T-helper 2 cell (primary cell): ENCODE results near the gene APOM.
A peak's percentile ranks its signal among the peaks of the same experiment; 100 is the strongest.

Source experiments
- DNase-seq, 5 experiments: peaks; one replicate each; pipeline versions ENCODE4 v3.0.0 to v3.0.0-alpha.2; 2012 to 2022

Gene APOM

DNA sequence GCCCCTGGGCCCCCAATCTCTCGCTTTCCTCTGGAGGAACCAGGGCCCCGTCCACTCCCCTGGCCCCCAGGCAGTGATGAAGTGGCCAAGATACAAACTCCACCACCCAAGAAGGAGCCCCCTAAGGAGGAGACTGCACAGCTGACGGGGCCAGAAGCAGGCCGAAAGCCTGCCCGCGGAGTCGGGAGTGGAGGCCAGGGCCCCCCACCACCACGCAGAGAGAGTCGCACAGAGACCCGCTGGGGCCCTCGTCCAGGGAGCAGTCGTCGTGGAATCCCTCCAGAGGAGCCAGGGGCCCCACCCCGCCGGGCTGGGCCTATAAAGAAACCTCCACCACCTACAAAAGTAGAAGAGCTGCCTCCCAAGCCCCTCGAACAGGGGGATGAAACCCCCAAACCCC, 24.5 kb upstream of the APOM start:
- no peak for DNase-seq

DNA sequence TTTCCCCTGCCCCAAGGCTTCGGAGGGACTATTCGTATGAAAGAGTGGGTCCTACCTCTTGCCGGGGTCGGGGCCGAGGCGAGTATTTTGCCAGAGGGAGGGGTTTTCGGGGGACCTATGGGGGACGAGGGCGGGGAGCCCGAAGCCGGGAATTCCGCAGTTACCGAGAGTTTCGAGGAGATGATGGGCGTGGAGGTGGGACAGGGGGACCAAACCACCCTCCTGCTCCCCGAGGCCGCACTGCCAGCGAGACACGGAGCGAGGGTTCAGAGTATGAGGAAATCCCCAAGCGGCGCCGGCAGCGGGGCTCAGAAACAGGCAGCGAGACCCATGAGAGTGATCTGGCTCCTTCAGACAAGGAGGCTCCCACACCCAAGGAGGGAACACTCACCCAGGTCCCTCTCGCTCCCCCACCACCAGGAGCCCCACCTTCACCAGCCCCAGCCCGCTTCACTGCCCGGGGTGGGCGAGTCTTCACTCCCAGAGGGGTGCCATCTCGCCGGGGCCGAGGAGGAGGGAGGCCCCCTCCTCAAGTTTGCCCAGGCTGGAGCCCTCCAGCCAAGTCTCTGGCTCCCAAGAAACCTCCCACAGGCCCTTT, 23.9 kb upstream of the APOM start:
- DNase-seq, result no peak

DNA sequence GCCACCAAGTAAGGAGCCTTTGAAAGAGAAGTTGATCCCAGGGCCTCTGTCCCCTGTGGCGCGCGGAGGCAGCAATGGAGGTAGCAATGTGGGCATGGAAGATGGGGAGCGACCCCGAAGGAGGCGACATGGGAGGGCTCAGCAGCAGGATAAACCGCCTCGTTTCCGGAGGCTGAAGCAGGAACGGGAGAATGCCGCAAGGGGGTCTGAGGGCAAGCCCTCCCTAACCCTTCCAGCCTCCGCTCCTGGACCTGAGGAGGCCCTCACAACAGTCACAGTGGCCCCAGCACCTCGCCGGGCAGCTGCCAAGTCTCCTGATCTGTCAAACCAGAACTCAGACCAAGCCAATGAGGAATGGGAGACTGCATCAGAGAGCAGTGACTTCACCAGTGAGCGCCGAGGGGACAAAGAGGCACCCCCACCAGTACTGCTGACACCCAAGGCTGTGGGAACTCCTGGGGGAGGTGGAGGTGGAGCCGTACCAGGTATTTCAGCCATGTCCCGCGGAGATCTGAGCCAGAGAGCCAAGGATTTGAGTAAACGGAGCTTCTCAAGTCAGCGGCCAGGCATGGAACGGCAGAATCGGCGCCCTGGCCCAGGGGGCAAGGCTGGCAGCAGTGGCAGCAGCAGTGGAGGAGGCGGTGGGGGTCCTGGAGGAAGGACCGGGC, 23.3 kb upstream of the APOM start:
- DNase-seq, result no peak

DNA sequence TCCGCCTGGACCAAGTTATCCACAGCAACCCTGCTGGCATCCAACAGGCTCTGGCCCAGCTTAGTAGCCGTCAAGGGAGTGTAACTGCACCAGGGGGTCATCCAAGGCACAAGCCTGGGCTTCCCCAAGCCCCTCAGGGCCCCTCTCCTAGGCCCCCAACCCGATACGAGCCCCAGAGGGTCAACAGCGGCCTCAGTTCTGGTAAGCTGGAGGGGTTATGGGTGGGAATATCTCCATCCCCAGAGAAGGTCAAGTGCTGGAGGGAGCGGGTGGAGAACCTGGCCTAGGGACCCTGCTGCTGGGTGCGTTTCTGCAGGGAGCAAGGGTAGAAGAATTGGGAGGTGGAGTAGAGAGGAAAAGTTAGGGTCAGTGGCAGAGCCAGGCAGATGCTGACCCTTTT, 22.2 kb upstream of the APOM start:
- DNase-seq, result no peak

DNA sequence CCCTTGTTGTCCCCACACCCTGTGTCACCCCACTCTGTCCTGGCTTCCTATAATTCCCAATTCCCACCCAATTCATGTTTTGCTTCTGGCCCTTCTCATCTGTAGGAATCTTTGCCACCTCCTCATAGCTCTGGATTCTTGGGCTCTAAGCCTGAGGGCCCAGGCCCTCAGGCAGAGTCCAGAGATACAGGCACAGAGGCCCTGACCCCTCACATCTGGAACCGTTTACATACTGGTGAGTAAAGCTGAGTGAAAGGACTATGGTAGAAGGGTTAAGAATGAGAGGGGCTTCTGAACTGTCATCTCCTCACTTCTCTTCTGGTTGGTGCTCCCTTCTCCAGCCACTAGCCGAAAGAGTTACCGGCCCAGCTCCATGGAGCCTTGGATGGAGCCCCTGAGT, 21.6 kb upstream of the APOM start:
- no peak for DNase-seq

DNA sequence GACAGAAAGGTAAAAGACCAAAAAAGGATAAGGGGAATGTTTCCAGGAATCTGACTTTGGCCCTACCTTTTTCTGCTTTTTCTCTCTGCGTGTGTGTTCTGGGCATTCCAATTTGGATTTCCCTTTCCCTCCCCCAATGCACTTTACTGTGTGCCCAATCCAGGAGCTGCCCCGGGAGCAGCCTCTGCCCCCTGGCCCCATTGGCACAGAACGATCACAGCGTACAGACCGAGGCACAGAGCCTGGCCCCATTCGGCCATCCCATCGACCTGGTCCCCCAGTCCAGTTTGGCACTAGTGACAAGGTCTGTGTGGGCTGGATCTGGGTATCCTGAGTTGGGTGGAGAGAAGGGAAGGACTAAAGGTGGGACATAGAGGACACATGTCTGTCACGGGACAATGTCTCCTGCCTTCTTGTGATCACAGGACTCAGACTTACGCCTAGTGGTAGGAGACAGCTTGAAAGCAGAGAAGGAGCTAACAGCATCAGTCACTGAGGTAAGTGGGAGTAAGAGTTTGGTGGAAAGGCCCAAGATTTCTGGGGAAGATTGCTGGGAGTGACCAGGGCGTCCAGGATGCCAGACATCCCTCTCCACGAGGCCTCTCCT, 20.6 kb upstream of the APOM start:
- DNase-seq, result no peak

DNA sequence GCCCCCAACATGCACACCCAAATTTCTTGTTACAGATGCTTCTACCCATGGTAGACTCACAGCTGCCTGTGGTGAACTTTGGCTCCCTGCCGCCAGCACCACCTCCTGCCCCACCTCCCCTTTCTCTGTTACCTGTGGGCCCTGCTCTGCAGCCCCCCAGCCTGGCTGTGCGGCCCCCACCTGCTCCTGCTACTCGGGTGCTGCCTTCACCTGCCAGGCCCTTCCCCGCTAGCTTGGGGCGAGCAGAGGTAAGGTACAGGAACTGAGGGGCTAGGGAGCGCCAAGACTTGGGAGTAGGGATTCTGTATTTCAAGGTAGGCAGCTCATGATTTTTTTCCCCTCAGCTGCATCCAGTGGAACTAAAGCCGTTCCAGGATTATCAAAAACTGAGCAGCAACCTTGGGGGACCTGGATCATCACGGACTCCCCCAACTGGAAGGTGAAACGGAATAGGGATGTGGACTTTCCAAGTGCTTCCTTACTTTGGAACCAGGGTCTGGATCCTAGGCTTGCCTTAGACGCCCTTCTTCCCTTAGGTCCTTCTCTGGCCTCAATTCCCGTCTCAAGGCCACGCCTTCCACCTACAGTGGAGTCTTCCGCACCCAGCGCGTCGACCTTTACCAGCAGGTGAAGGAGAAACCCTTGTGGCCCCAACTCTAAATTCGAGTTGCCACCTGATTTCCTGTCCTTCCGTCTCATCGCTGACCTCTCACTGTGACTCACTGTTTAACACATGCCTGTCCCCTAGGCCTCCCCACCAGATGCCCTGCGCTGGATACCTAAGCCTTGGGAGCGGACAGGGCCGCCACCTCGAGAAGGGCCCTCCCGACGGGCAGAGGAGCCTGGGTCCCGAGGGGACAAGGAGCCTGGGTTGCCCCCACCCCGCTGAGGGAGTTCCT, 18.7 kb upstream of the APOM start:
- DNase-seq, result no peak

DNA sequence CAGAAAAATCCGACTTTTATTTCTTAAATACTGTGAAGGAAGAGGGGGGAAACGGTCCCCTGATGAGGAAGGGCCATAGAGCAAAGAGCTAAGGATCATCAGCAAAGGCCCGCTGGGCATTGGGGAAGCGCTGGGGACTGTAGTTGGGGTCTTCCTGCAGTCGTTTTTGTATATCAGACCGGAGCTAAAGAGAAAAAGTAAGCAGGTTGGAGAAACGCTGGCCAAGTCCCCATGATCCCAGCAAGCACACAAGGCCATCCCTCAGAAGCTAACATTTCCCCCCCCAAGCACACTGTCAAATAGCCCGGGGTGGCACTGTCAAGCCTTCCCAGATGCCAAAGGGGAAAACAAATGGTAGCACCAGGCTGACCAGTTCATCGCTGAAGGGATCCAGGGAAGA, 16.7 kb upstream of the APOM start:
- no peak for DNase-seq

DNA sequence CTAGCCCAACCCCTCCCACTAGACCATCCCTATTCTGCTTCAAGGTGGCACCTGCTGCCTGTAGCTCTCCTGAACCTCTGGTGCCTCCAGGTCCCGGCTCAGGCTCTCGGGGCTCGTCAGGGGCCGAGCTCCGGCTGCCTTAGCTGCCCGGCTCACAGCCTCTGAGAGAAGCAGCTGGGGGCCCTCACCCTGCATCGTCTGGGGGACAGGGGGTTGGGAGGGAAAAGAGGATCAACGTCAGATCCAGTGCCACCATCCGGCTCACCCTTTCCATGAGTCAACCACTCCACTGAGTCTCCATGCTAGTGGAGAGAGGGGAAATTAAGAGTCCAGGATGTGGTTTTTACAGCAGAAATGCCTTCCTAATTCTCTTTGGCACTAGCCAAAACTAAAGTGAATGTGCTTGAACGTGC, 16.2 kb upstream of the APOM start:
- no peak for DNase-seq

DNA sequence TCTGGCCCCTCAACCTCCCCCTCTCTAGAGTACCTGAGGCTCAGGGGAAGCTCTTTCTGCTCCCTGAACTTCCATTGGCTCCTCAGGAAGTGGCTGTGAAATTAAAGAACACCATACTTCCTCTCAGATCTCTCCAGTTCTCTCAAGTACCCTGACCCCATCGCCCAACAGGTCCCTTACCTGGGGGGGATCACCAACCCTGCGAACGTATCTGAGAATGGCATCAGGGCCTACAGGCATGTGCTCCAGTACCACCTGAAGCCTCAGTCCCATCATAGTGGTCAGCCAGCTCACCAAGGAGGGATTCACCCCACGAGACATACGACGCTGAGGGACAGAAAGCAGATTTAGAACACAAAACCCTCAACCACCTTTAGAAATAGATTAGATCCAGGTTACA, 15.1 kb upstream of the APOM start:
- no peak for DNase-seq

DNA sequence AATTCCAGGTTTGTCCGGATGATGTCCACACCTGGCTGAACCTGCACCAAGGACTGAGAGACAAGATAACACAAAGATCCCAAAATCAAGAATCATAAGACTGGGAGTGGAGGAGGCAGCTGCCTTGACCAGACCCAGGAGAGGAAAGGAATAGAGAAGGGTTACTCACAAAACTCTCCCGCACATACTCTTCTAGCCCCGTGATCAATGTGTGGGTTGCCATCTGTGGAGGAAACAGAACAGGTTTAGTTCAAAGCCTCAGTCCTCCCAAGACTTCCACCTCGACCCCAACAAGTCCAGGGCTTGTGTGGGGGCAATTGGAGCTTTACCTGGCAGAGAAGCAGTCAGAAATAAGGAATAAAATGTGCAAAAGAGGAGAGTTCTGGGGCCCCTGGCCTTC, 14.3 kb upstream of the APOM start:
- no peak for DNase-seq

DNA sequence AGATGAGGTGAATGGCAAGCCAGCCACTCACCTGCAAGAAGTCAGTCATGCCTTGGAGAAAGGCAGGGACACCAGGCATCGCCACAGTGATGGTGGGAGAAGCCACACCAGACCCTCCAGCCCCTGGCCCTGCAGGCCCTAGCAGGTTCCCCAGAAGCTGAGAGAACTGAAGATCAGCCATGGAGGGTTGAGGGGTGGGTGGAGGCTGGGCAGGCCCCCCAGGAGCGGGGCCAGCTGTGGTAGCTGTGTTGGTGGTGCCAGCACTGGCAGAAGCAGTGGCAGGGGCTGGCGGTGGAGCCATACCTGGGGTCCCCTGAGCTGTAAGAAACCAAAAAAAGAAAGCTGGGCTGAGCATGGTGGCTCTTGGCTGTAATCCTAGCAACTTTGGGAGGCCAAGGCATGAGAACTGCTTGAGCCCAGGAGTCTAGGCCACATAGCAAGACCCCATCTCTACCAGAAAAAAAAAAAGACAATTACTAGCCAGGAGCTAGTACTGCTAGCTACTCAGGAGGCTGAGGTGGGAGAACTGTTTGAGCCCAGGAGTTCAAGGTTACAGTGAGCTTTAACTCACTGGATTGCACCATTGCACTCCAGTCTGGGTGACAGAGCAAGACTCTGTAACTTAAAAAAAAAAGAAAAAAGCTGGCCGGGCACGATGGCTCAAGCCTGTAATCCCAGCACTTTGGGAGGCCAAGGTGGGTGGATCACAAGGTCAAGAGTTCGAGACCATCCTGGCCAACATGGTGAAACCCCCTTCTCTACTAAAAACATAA, 12.7 kb upstream of the APOM start:
- no peak for DNase-seq

DNA sequence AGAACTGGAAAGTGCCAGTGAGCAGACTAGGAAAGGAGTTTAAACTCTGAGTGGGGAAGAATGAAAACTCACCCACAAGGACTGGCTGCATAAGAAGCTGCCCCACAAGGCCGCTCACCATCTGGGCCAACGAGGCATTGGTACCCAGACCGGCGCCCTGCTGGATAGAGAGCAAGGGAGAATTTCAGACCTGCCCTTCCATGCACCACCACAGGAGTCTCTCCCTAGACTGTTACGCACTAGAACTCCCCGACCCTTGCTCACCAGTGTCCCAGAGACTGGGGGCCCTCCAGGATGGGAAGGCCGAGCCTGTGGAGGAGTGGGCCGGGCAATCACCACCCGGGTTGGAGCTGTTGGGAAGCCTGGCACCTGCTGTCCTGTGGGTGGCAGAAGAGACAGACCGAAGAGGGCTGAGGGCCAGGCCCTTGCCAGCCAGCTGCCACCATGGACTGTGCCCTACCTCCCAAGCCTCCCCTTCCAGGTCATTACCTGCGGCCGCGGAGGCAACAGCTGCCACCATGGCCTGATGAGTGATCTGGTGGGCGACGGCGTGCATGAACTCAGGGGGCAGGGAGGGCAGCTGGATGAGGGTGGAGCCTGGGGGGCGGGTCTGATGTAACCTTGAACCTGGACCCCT, 11.8 kb upstream of the APOM start:
- DNase-seq, result no peak

DNA sequence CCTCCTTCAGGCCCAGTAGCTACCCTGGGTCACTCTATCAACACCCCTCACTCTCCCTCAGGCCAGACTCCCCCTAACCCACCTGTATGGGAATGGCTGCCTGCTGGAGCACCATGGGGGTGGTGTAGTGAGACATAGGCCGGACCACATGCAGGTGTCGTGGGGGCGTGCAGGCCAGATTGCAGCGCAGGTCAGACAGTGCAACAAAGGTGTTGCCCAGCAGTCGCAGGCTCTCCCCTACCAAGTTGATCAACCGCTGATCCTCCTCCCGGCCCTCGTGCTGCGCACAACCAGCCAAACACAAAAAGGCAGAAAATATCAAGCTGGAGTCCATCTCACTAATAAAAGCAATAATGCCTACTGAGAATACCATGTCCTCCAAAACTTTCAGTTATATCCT, 10.4 kb upstream of the APOM start:
- no peak for DNase-seq

DNA sequence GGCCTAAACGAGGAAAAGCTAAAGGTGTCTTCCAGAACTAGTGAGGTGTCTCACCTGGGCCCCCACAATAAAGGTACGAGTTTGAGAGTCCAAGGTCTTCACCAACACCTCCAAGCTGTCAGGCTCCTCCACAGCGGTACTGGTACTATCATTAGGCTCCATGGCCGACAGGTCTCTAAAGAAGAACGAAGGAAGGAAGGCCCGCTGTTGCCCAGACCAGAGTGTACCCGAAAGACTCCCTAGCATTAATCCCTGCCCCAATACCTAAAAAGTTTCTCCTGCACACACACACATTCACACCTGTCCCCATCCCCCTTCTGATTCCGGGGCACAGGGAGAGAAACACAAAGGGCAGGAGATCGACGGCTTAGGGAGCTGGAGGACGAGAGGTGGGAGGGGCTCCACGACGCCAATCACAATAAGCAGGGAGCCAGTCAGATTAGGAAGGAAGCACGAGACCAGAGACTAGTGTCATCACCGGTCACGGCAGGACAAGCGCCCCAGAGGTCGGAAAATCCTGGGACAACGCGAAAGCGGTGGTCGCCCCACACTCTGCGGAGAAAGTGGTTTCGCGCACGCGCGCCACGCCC, 4.0 kb upstream of the APOM start:
- peak in 1 of 5 experiments; percentile 83 for DNase-seq

DNA sequence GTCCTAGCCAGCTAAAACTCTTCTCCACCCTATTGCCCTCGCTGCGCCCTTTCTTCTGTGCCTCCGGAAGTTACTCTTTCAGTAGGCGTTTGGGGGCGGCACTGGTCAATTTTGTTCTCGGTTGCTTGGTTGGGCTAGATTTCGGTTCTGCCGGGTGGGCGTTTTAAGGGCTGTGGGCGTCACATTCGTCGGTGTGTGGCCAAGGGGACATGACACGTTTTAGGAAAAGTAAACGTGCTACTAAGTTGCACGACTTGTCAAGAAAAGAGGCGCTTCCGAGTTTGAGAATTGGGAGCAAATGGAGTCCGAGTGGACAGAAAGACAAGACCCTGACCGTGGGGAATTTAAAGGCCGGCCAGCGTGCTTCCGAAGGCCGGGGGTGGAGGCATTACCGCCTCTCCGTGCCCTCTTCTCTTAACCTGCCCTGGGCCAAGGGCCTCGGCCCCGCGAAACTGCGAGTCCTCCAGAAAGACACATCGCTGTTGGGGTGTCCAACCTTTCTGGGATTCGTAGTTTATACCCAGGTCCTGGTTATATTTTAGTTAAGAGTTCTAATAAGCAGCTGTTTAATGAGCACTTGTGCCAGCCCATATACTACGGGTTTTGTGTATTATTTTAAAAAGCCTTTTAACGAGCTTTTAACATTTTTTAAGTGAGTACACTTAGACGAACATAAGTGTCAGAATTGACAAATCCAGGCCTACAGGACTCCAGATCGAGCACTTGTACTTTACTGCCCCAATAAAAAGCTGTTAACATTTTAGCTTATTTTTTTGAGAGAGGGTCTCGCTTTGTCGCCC, 2.6 kb upstream of the APOM start:
- peak in 4 of 5 experiments; percentile 54 to 89 (median 76) for DNase-seq

DNA sequence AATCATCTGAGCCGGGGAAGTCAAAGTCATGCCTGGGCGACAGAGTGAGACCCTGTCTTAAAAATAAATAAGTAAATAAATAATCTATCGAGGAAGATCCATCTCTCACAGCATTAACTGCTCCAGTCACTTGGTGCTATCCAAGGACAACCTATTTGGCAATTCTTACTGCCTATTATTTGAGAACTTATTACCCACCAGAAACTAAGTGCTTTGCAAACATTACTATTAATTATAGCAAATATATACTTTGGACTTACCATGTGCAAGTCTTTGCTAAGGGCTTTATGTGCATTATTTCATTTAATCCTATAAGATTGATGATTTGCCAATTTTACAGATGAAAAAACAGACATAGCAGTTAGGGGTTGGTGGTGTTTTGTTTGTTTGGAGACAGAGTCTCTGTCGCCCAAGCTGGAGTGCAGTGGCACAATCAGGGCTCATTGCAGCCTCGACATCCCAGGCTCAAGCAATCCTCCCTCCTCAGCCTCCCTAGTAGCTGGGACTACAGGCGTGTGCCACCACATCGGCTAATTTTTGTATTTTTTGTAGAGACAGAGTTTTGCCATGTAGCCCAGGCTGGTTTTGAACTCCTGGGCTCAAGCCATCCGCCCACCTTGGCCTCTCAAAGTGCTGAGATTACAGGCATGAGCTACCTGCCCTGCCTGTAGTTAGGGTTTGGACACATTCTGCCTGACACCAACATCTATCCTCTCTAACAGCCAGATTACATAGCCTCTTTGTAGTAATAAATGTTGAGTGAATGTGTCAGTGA, 933 bp upstream of the APOM start:
- DNase-seq, result no peak

DNA sequence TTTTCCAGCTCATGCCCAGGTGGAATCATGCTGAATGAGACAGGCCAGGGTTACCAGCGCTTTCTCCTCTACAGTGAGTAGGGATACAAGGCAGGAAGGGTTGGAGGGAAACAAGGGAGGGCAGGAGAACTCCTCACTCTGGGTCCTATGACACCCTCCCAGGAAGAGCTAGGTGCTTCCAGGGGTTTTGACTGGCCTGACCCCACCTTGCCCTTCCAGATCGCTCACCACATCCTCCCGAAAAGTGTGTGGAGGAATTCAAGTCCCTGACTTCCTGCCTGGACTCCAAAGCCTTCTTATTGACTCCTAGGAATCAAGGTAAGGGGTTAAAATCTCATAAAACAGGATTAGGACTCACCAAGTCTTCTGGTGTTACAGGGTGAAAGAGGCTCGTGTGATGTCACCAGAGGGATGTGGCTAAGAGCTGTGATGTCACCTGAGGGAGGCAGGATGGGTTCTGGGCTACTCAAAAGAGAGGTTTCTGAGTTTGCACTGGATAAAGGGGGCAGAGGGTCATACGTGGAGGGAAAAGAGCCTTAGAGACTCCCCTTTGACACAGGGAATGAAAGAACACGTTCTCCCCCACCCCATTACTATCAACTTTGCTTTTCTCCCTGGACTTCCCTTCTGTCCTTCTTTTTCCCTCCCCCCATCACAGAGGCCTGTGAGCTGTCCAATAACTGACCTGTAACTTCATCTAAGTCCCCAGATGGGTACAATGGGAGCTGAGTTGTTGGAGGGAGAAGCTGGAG, 1.9 kb downstream of the APOM start:
- DNase-seq, result peak in 1 of 5 experiments; percentile 65

DNA sequence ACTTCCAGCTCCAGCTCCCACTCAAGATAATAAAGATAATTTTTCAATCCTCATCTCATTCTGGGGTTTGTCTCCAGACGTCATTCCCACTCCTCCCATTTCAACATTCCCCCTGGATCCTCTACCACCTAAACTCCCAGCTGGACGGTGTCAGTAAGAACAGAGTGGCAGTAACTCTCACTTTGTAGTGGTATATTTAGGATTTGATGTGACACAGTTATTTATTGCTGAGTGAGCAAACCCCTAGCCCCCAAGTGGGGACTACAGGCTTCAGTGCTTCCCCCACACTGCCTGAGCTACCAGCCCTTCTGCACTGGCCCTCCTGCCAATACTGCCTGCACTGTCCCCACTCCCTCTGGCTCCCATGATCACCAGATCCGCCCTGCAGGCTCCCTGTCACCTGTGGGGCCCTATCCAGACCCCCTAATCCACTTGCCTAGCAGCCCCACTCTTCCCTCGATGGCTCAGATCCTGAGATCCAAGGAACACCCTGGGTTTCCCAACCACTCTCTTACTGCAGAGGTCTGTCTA, 2.5 kb downstream of the APOM start:
- no peak for DNase-seq
